GM12878 (cell line): Measurements from ENCODE around the gene SERPINA6.

Experiments
- CEBPB ChIP-seq, 2 experiments: fragments of 150-350 bp in 1 of 2; IDR thresholded peaks; 2 replicates each; pipeline ENCODE4 v1.6.1; 2012 to 2014; ENCODE audit warnings: low read depth in 2 of 2, low read length in 2 of 2, borderline replicate concordance in 1 of 2, inconsistent platforms in 1 of 2
- CHD2 ChIP-seq: IDR thresholded peaks from 2 replicates; pipeline ENCODE4 v1.6.1; 2011; ENCODE audit warnings: low read depth, low read length, improper control_type of control experiment, borderline replicate concordance
- CTCF ChIP-seq, 3 experiments: IDR thresholded peaks in 2 of 3; conservative IDR thresholded peaks in 1 of 3; 2 replicates each; pipeline ENCODE4 v1.5.1; 2011; ENCODE audit warnings: low read depth in 3 of 3, low read length in 3 of 3, mild to moderate bottlenecking in 3 of 3, control low read depth in 2 of 3, moderate library complexity in 2 of 3, inconsistent platforms in 1 of 3, mixed read lengths in 1 of 3; ENCODE audit not compliant: control insufficient read depth in 2 of 3, insufficient read depth in 1 of 3; ENCODE audit errors: extremely low read depth in 1 of 3

DNA sequence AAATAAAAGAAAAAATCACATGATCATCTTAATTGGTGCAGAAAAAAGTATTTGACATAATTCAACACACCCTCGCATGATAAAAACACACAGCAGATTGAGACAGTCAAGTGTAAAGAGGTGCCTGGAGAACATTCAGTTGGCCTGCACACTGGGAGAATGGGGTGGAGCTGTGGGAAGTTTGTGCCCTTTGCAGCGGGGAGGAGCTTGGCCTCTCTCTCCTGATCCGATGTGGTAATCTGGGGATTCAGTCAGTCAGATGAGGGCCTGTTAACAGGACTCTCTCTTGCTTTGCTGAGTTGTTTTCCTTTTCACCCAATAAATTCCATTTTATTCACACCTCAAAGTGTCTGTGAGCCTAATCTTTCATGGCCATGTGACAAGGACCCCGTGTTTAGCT, 5.9 kb downstream of the SERPINA6 start:
- no peak for TF ChIP-seq CTCF (IDR thresholded peaks at IDR 0.05 in 2 of 3, conservative IDR thresholded peaks at IDR 0.05 in 1 of 3; ENCODE audit: control insufficient read depth in 2 of 3, extremely low read depth in 1 of 3, insufficient read depth in 1 of 3, low read depth in 3 of 3, low read length in 3 of 3)
- TF ChIP-seq CEBPB (IDR thresholded peaks at IDR 0.05; ENCODE audit: borderline replicate concordance in 1 of 2, low read depth in 2 of 2, low read length in 2 of 2) = no peak
- no peak for TF ChIP-seq CHD2
